Parathyroid adenoma (tissue), 2 donors: ENCODE results near the gene DPPA4.

ENCODE experiments used
- H2AFZ ChIP-seq: fragments of 300-600 bp; sonication (generic); one replicate; pipeline ENCODE4 v1.7.0; 2017; ENCODE audit warnings: antibody characterized with exemption, mild to moderate bottlenecking
- H3K27ac ChIP-seq: fragments of 300-600 bp; sonication (generic); one replicate; pipeline ENCODE4 v1.7.0; 2017
- H3K27me3 ChIP-seq: fragments of 300-600 bp; sonication (generic); one replicate; pipeline ENCODE4 v1.7.0; 2017; ENCODE audit warnings: low read length; ENCODE audit not compliant: control insufficient read depth, insufficient read depth
- H3K36me3 ChIP-seq: fragments of 300-600 bp; sonication (generic); one replicate; pipeline ENCODE4 v1.7.0; 2017; ENCODE audit warnings: low read length; ENCODE audit not compliant: control insufficient read depth, insufficient read depth
- H3K4me1 ChIP-seq: fragments of 300-600 bp; sonication (generic); one replicate; pipeline ENCODE4 v1.7.0; 2017; ENCODE audit warnings: control low read depth
- H3K4me2 ChIP-seq: fragments of 300-600 bp; sonication (generic); one replicate; pipeline ENCODE4 v1.7.0; 2017; ENCODE audit warnings: low read length
- H3K4me3 ChIP-seq: fragments of 300-600 bp; sonication (generic); one replicate; pipeline ENCODE4 v1.7.0; 2017; ENCODE audit warnings: low read depth, low read length
- H3K79me2 ChIP-seq: fragments of 300-600 bp; sonication (generic); one replicate; pipeline ENCODE4 v1.7.0; 2017; ENCODE audit warnings: control low read depth
- H3K9ac ChIP-seq: fragments of 300-600 bp; sonication (generic); one replicate; pipeline ENCODE4 v1.7.0; 2017; ENCODE audit warnings: mild to moderate bottlenecking
- H3K9me3 ChIP-seq: fragments of 300-600 bp; sonication (generic); one replicate; pipeline ENCODE4 v1.7.0; 2017; ENCODE audit warnings: low read length; ENCODE audit not compliant: control insufficient read depth
- CTCF ChIP-seq: fragments of 300-600 bp; sonication (generic); IDR thresholded peaks from one replicate; pipeline ENCODE4 v1.7.0; 2017; ENCODE audit warnings: antibody characterized with exemption, mild to moderate bottlenecking
- donor health status: primary hyperparathyroidism.

The DPPA4 gene

GRCh38 chr3:109339197-109339596, 1.9 kb upstream of the DPPA4 start:
- TF ChIP-seq CTCF, result no peak
- no peaks in the 10 kb centered on the region for H3K27me3 ChIP-seq
- no peak overlapping the region for H3K4me3 ChIP-seq
- no peaks in the 10 kb centered on the region for H3K9me3 ChIP-seq
- no peak overlapping the region for H3K9ac ChIP-seq
- no peak overlapping the region for H2AFZ ChIP-seq
- no peak overlapping the region for H3K27ac ChIP-seq
- no peaks in the 10 kb centered on the region for H3K79me2 ChIP-seq
- H3K4me1 ChIP-seq, result no peaks in the 10 kb centered on the region
- H3K4me2 ChIP-seq, result no peak overlapping the region
- H3K36me3 ChIP-seq, result no peaks in the 10 kb centered on the region

- H3K27ac ChIP-seq, result no peak overlapping the region
- no peaks in the 10 kb centered on the region for H3K27me3 ChIP-seq
- no peak overlapping the region for H3K4me2 ChIP-seq
- no peak overlapping the region for H3K4me3 ChIP-seq
- H3K9me3 ChIP-seq, result no peaks in the 10 kb centered on the region
- H3K4me1 ChIP-seq, result no peaks in the 10 kb centered on the region
- no peaks in the 10 kb centered on the region for H3K79me2 ChIP-seq
- no peak overlapping the region for H2AFZ ChIP-seq
- H3K36me3 ChIP-seq, result no peaks in the 10 kb centered on the region
- TF ChIP-seq CTCF, result no peak
- no peak overlapping the region for H3K9ac ChIP-seq
Measured at GRCh38 chr3:109338322-109338721, 976 bp upstream of the DPPA4 start.

GRCh38 chr3:109336291-109336861, 970 bp downstream of the DPPA4 start:
- H2AFZ ChIP-seq, result no peak overlapping the region
- TF ChIP-seq CTCF, result no peak
- peak overlapping the region; percentile 83 for H3K4me2 ChIP-seq
- H3K27ac ChIP-seq, result no peak overlapping the region
- H3K9ac ChIP-seq, result no peak overlapping the region
- no peaks in the 10 kb centered on the region for H3K4me1 ChIP-seq
- no peaks in the 10 kb centered on the region for H3K9me3 ChIP-seq
- no peaks in the 10 kb centered on the region for H3K79me2 ChIP-seq
- no peaks in the 10 kb centered on the region for H3K27me3 ChIP-seq
- no peaks in the 10 kb centered on the region for H3K36me3 ChIP-seq
- peak overlapping the region; percentile 68 for H3K4me3 ChIP-seq

GRCh38 chr3:109334572-109334971, 2.8 kb downstream of the DPPA4 start:
- Histone ChIP-seq H3K4me1 (no peaks in the 10 kb centered on the region), H3K9ac (no peak overlapping the region), H2AFZ (no peak overlapping the region), H3K27ac (no peak overlapping the region), H3K79me2 (no peaks in the 10 kb centered on the region), H3K4me2 (no peak overlapping the region), H3K27me3 (no peaks in the 10 kb centered on the region), H3K36me3 (no peaks in the 10 kb centered on the region), H3K4me3 (no peak overlapping the region), H3K9me3 (no peaks in the 10 kb centered on the region)
- TF ChIP-seq CTCF, result no peak

GRCh38 chr3:109331692-109332091, 5.7 kb downstream of the DPPA4 start:
- Histone ChIP-seq H3K4me1 (no peaks in the 10 kb centered on the region), H3K79me2 (no peaks in the 10 kb centered on the region), H3K4me3 (no peak overlapping the region), H3K9me3 (no peaks in the 10 kb centered on the region), H3K27ac (no peak overlapping the region), H3K36me3 (no peaks in the 10 kb centered on the region), H3K4me2 (no peak overlapping the region), H3K27me3 (no peaks in the 10 kb centered on the region), H2AFZ (no peak overlapping the region), H3K9ac (no peak overlapping the region)
- TF ChIP-seq CTCF, result no peak
